Caco-2 (cell line): ENCODE measurements around the gene CHID1. TPM values are rescaled to one million over a fixed set of nuclear protein-coding genes. Genes with fewer than 3 reads are reported as not detected.

Source experiments
- BruUV-seq: library from RNA; stranded (reverse); fragments of 400-500 nt; replicated peaks from 2 replicates; lab custom pipeline; 2021; lab: Mats Ljungman, UMichigan
- CTCF ChIA-PET: fragments of 300-600 bp; sonication (Branson Sonifier 250); formaldehyde crosslinking; loops from one replicate; lab custom pipeline; 2022; ENCODE audit warnings: antibody characterized with exemption; lab: Charles Lee
- POLR2A ChIA-PET: fragments of 300-600 bp; sonication (Branson Sonifier 250); formaldehyde crosslinking; loops from one replicate; lab custom pipeline; 2022; ENCODE audit warnings: antibody characterized with exemption; lab: Charles Lee
- DNase-seq, 2 experiments: peaks; one replicate each; pipeline versions ENCODE4 v3.0.0 to v3.0.0-alpha.2; 2020 to 2022
- H3K27me3 ChIP-seq: replicated peaks from 2 replicates; pipeline ENCODE4 v1.6.0; 2011; ENCODE audit warnings: low read length; ENCODE audit not compliant: control insufficient read depth, insufficient read depth
- H3K36me3 ChIP-seq: 2 replicates; pipeline ENCODE4 v1.5.1; 2011; ENCODE audit warnings: low read length; ENCODE audit not compliant: control insufficient read depth, insufficient read depth
- H3K4me1 ChIP-seq: fragments of 250-450 bp; sonication (Bioruptor Pico); 2 replicates; pipeline ENCODE4 v1.5.1; 2020; ENCODE audit warnings: mild to moderate bottlenecking
- H3K4me3 ChIP-seq: 2 replicates; pipeline ENCODE4 v1.5.1; 2011; ENCODE audit warnings: low read depth, mild to moderate bottlenecking, control low read depth, low read length
- H3K9me3 ChIP-seq: fragments of 250-450 bp; sonication (Bioruptor Pico); 2 replicates; pipeline ENCODE4 v1.5.1; 2020; ENCODE audit warnings: mild to moderate bottlenecking, moderate library complexity
- H3K27ac Mint-ChIP-seq: one replicate; pipeline ENCODE4 v1.8.0; 2022; ENCODE audit warnings: mixed read lengths; ENCODE audit not compliant: unreplicated experiment
- H3K27me3 Mint-ChIP-seq: one replicate; pipeline ENCODE4 v1.8.0; 2022; ENCODE audit warnings: mixed read lengths; ENCODE audit not compliant: insufficient read depth, unreplicated experiment
- H3K36me3 Mint-ChIP-seq: one replicate; pipeline ENCODE4 v1.8.0; 2022; ENCODE audit warnings: mild to moderate bottlenecking, mixed read lengths; ENCODE audit not compliant: insufficient read depth, unreplicated experiment
- H3K4me1 Mint-ChIP-seq: one replicate; pipeline ENCODE4 v1.8.0; 2022; ENCODE audit warnings: low read depth, mixed read lengths; ENCODE audit not compliant: unreplicated experiment
- H3K4me3 Mint-ChIP-seq: one replicate; pipeline ENCODE4 v1.8.0; 2022; ENCODE audit warnings: mild to moderate bottlenecking, moderate library complexity, mixed read lengths; ENCODE audit not compliant: unreplicated experiment
- H3K9me3 Mint-ChIP-seq: one replicate; pipeline ENCODE4 v1.8.0; 2022; ENCODE audit warnings: mixed read lengths; ENCODE audit not compliant: unreplicated experiment
- intact Hi-C: fragments of 100-400 bp; cut with micrococcal nuclease; formaldehyde crosslinking; loops from one replicate; pipeline ENCODE4 v1.10.0; 2022; ENCODE audit not compliant: unreplicated experiment
- total RNA-seq: library from RNA; stranded (reverse); gene quantifications from 2 replicates; pipeline ENCODE4 v1.2.3, GENCODE V29; 2022
- TF ChIP-seq, protein P1 (sequence below), 2 experiments: fragments of 200-600 bp in 1 of 2; IDR thresholded peaks; 1 replicate in 1 of 2; 2 replicates in 1 of 2; pipeline versions ENCODE4 v1.5.1 to v1.8.0; 2011 to 2022; ENCODE audit warnings: antibody characterized with exemption in 1 of 2, control low read depth in 1 of 2, inconsistent platforms in 1 of 2, low read depth in 1 of 2, low read length in 1 of 2, mild to moderate bottlenecking in 1 of 2, moderate library complexity in 1 of 2; ENCODE audit not compliant: insufficient read depth in 1 of 2, severe bottlenecking in 1 of 2, unreplicated experiment in 1 of 2

Gene CHID1
- total RNA-seq, 1 experiment from 2014 or later, result 180 TPM

DNA sequence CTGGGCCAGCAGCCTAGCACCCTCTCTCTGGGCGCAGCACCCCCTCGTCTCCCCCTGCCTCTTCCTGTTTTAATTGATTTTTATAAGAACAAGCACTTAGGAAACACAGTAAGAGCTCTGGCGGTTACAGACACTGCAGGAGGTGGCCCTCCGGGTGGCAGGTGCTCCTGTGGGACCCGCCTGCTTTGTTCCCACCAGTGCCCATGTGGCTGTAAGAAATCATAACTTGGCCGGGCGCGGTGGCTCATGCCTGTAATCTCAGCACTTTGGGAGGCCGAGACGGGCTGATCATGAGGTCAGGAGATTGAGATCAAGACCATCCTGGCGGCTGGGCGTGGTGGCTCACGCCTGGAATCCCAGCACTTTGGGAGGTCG is 49.5 kb downstream of the CHID1 start:
- H3K9me3 ChIP-seq, result no peaks in the 10 kb centered on the region
- intact Hi-C loops, result no loop called here
- no peak overlapping the region for H3K4me3 ChIP-seq
- Mint-ChIP-seq H3K4me1 (no peaks in the 10 kb centered on the region), H3K27ac (peak overlapping the region; percentile 54), H3K9me3 (no peaks in the 10 kb centered on the region), H3K36me3 (peaks cover 76% of the 10 kb centered on the region), H3K4me3 (no peak overlapping the region), H3K27me3 (no peaks in the 10 kb centered on the region)
- ChIA-PET POLR2A (interaction anchor here (0.6 kb wide), 1 partner anchor 911 kb away, joined by 3 read pairs; no protein-coding TSS in a partner anchor), CTCF (no interaction called here)
- H3K36me3 ChIP-seq, result no peaks in the 10 kb centered on the region; the same call in 1 of the 2 replicates
- no peak for DNase-seq
- no peaks in the 10 kb centered on the region for H3K27me3 ChIP-seq
- TF ChIP-seq, protein P1, sequence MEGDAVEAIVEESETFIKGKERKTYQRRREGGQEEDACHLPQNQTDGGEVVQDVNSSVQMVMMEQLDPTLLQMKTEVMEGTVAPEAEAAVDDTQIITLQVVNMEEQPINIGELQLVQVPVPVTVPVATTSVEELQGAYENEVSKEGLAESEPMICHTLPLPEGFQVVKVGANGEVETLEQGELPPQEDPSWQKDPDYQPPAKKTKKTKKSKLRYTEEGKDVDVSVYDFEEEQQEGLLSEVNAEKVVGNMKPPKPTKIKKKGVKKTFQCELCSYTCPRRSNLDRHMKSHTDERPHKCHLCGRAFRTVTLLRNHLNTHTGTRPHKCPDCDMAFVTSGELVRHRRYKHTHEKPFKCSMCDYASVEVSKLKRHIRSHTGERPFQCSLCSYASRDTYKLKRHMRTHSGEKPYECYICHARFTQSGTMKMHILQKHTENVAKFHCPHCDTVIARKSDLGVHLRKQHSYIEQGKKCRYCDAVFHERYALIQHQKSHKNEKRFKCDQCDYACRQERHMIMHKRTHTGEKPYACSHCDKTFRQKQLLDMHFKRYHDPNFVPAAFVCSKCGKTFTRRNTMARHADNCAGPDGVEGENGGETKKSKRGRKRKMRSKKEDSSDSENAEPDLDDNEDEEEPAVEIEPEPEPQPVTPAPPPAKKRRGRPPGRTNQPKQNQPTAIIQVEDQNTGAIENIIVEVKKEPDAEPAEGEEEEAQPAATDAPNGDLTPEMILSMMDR (IDR thresholded peaks at IDR 0.05; ENCODE audit: insufficient read depth in 1 of 2, low read depth in 1 of 2, low read length in 1 of 2, severe bottlenecking in 1 of 2, unreplicated experiment in 1 of 2), result no peak
- no peaks in the 10 kb centered on the region for H3K4me1 ChIP-seq
- no TSS peak for BruUV-seq

DNA sequence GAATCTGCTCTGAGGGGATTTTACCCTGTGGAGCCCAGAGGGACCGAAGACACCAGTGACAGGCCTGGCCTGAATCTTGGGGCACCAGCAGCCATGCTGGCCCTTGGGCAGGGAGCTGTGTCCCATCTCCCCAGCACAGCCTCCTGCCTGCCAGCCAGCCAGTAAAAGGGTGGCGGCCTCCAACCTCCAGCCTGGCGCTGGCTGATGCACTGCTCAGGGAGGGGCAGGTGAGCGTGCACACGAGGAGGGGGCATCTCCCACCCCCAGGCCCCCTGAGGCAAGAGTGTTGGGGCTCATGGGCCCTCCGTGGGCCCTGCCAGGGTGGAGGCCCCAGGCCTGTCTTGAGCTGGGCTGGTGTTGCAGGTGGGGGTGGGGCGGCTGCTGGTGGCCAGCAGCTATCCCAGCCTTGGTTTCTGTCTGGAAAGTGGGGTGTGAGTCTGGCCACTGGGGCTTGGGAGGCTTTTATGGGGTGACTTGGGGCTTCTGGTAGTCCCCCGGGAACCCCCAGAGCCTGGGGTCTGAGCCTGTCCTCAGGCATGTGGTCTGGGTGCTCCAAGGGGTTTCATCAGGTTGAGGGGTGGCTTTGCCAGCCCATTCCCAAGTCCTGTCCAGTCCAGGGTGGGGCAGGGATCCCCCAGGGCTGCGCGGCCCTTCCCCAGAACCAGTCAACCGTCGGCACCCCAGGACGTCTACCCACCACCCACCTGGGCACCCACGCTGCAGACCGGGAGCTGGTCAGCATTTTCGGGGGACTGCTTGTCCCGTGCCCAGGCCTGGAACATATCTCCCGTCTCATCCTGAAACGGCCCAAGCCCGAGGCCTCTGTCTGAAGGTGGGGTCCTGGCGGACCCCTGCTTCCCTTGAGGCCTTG is 50.1 kb downstream of the CHID1 start:
- no peaks in the 10 kb centered on the region for H3K4me1 ChIP-seq
- DNase-seq, result no peak
- ChIA-PET CTCF (no interaction called here), POLR2A (no interaction called here)
- Mint-ChIP-seq H3K27me3 (no peaks in the 10 kb centered on the region), H3K4me1 (no peaks in the 10 kb centered on the region), H3K9me3 (no peaks in the 10 kb centered on the region), H3K4me3 (no peak overlapping the region), H3K36me3 (peaks cover 74% of the 10 kb centered on the region), H3K27ac (peak overlapping the region; percentile 22)
- H3K36me3 ChIP-seq, result no peaks in the 10 kb centered on the region; the same call in 1 of the 2 replicates
- no TSS peak for BruUV-seq
- no peaks in the 10 kb centered on the region for H3K27me3 ChIP-seq
- no peak overlapping the region for H3K4me3 ChIP-seq
- H3K9me3 ChIP-seq, result no peaks in the 10 kb centered on the region
- TF ChIP-seq, protein P1 (IDR thresholded peaks at IDR 0.05; ENCODE audit: insufficient read depth in 1 of 2, low read depth in 1 of 2, low read length in 1 of 2, severe bottlenecking in 1 of 2, unreplicated experiment in 1 of 2), result no peak
- intact Hi-C loops, result no loop called here

DNA sequence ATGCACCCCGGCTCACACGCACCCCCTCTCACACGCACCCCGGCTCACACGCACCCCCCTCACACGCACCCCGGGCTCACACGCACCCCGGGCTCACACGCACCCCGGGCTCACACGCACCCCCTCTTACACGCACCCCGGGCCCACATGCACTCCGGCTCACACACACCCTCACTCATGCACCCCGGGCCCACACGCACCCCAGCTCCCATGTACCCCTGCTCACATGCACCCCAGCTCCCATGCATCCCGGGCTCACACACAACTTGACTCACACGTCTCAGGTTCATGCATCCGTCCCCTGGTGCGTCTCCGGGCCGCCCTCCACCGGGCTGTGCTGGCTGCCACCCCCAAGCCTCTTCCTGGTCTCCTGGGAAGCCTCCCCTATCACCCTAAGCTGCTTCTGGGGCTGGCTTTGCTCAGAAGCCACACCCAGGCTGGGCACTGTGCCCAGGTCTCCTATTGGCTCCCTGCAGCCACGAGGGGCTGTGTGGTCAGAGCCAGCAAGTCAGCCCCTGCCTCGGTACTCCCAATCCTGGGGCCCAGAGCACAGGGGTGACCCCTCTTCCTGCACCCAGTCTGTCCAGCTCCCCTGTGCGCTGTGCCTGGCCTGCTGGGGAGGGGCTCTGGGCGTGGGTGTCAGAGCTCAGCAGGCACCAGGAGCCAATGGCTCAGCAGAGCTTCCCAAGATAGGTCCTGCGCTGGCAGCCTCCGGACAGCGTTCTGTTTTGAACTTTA is 51.0 kb downstream of the CHID1 start:
- peaks cover 65% of the 10 kb centered on the region for H3K36me3 Mint-ChIP-seq
- no peaks in the 10 kb centered on the region; the same call in 1 of the 2 replicates for H3K36me3 ChIP-seq
- BruUV-seq, result no TSS peak
- no peaks in the 10 kb centered on the region for H3K9me3 Mint-ChIP-seq
- H3K4me1 Mint-ChIP-seq, result no peaks in the 10 kb centered on the region
- no peaks in the 10 kb centered on the region for H3K9me3 ChIP-seq
- H3K4me3 ChIP-seq, result no peak overlapping the region
- H3K4me3 Mint-ChIP-seq, result no peak overlapping the region
- ChIA-PET CTCF (no interaction called here), POLR2A (no interaction called here)
- no peaks in the 10 kb centered on the region for H3K4me1 ChIP-seq
- no peak overlapping the region for H3K27ac Mint-ChIP-seq
- H3K27me3 ChIP-seq, result no peaks in the 10 kb centered on the region
- intact Hi-C loops, result no loop called here
- DNase-seq, result no peak
- no peaks in the 10 kb centered on the region for H3K27me3 Mint-ChIP-seq
- TF ChIP-seq, protein P1 (IDR thresholded peaks at IDR 0.05; ENCODE audit: insufficient read depth in 1 of 2, low read depth in 1 of 2, low read length in 1 of 2, severe bottlenecking in 1 of 2, unreplicated experiment in 1 of 2), result no peak
